Testis (tissue), 2 donors: ENCODE data around the gene SCAPER.

Source experiments
- CTCF ChIP-seq, 3 experiments: fragments of 450-650 bp in 2 of 3; fragments of 200-600 bp in 1 of 3; sonication (generic) in 1 of 3; IDR thresholded peaks; one replicate each; pipeline ENCODE4 v1.5.1; 2016 to 2019; ENCODE audit warnings: antibody characterized with exemption in 3 of 3, mild to moderate bottlenecking in 2 of 3, moderate library complexity in 1 of 3
- POLR2A ChIP-seq: fragments of 450-650 bp; IDR thresholded peaks from one replicate; pipeline ENCODE4 v1.6.1; 2017; ENCODE audit warnings: antibody characterized with exemption, mild to moderate bottlenecking, moderate library complexity

- TF ChIP-seq CTCF (IDR thresholded peaks at IDR 0.05) (no peak), POLR2A (no peak)
Measured at GRCh38 chr15:76756381-76756780, 148.8 kb downstream of the SCAPER start.
